ENCODE data around the gene COL11A1. TPM values are rescaled to one million over a fixed set of nuclear protein-coding genes. Genes with fewer than 3 reads are reported as not detected.

The COL11A1 gene
- polyA plus RNA-seq, 1 donor from 2014 or later = 4.6 TPM

- Histone ChIP-seq H3K9me3 (ENCODE audit: low read length) (no peaks in the 10 kb centered on the region), H3K4me2 (ENCODE audit: low read length) (no peak overlapping the region)
These were observed 155.9 kb downstream of the COL11A1 start for GRCh38 chr1:102952400-102952799.

GRCh38 chr1:102942324-102942723, 166.0 kb downstream of the COL11A1 start:
- H3K9me2 ChIP-seq (ENCODE audit: insufficient read depth, low read length) = no peaks in the 10 kb centered on the region
- no peaks in the 10 kb centered on the region for H3K27me3 ChIP-seq (ENCODE audit: insufficient read depth, low read depth, low read length)
- H3K36me3 ChIP-seq (ENCODE audit: insufficient read depth, low read length) = no peaks in the 10 kb centered on the region
- H3K9ac ChIP-seq (ENCODE audit: low read length) = no peak overlapping the region
- H3K79me2 ChIP-seq (replicated peaks; ENCODE audit: insufficient read depth, low read length) = no peaks in the 10 kb centered on the region
- no peaks in the 10 kb centered on the region for H3K9me3 ChIP-seq (ENCODE audit: low read length)
- no peaks in the 10 kb centered on the region for H4K20me1 ChIP-seq (ENCODE audit: insufficient read depth)
- H3F3A ChIP-seq (ENCODE audit: insufficient read depth, low read length, poor library complexity, severe bottlenecking) = no peaks in the 10 kb centered on the region
- no peak for TF ChIP-seq EZH2 (IDR thresholded peaks at IDR 0.05; ENCODE audit: borderline replicate concordance, insufficient read depth, low read length, poor library complexity, severe bottlenecking)
- TF ChIP-seq RAD21 (conservative IDR thresholded peaks at IDR 0.05) = no peak
- TF ChIP-seq REST (IDR thresholded peaks at IDR 0.05; ENCODE audit: borderline replicate concordance) = no peak
- no peak for TF ChIP-seq CTCF (IDR thresholded peaks at IDR 0.05; ENCODE audit: poor library complexity, severe bottlenecking)
- TF ChIP-seq POLR2AphosphoS5 (IDR thresholded peaks at IDR 0.05) = no peak
- TF ChIP-seq TAF1 (IDR thresholded peaks at IDR 0.05; ENCODE audit: low read depth) = no peak
- no peak for TF ChIP-seq EP300 (conservative IDR thresholded peaks at IDR 0.05; ENCODE audit: poor library complexity, severe bottlenecking)
- TF ChIP-seq SMC3 (conservative IDR thresholded peaks at IDR 0.05; ENCODE audit: poor library complexity) = no peak
- no peak for TF ChIP-seq MXI1 (conservative IDR thresholded peaks at IDR 0.05; ENCODE audit: poor library complexity, severe bottlenecking)
- H2AFZ ChIP-seq (ENCODE audit: low read depth, low read length) = no peak overlapping the region
- H3K4me2 ChIP-seq (ENCODE audit: low read length) = no peak overlapping the region
- H3K4me3 ChIP-seq (ENCODE audit: low read length) = no peak overlapping the region
- H3K27ac ChIP-seq (ENCODE audit: low read length) = no peak overlapping the region

More at GRCh38 chr1:102952400-102952799, 155.9 kb downstream of the COL11A1 start:
- H2AFZ ChIP-seq (ENCODE audit: low read depth, low read length) = no peak overlapping the region
- H3K36me3 ChIP-seq (ENCODE audit: insufficient read depth, low read length) = no peaks in the 10 kb centered on the region
- H3K27me3 ChIP-seq (ENCODE audit: insufficient read depth, low read depth, low read length) = no peaks in the 10 kb centered on the region
- no peaks in the 10 kb centered on the region for H3K79me2 ChIP-seq (replicated peaks; ENCODE audit: insufficient read depth, low read length)
- no peak overlapping the region for H3K4me3 ChIP-seq (ENCODE audit: low read length)
- no peaks in the 10 kb centered on the region for H4K20me1 ChIP-seq (ENCODE audit: insufficient read depth)
- H3K27ac ChIP-seq (ENCODE audit: low read length) = no peak overlapping the region
- no peaks in the 10 kb centered on the region for H3K9me2 ChIP-seq (ENCODE audit: insufficient read depth, low read length)
- no peaks in the 10 kb centered on the region for H3F3A ChIP-seq (ENCODE audit: insufficient read depth, low read length, poor library complexity, severe bottlenecking)
- H3K9ac ChIP-seq (ENCODE audit: low read length) = no peak overlapping the region
- no peak for TF ChIP-seq TAF1 (IDR thresholded peaks at IDR 0.05; ENCODE audit: low read depth)
- no peak for TF ChIP-seq POLR2AphosphoS5 (IDR thresholded peaks at IDR 0.05)
- no peak for TF ChIP-seq REST (IDR thresholded peaks at IDR 0.05; ENCODE audit: borderline replicate concordance)
- TF ChIP-seq RAD21 (conservative IDR thresholded peaks at IDR 0.05) = no peak
- TF ChIP-seq MXI1 (conservative IDR thresholded peaks at IDR 0.05; ENCODE audit: poor library complexity, severe bottlenecking) = no peak

Measured in neural cell (in vitro differentiated cells).